GM15510 (cell line): ENCODE measurements around the gene ASTN2.

Experiments used
- POLR2A ChIP-seq: IDR thresholded peaks from 3 replicates; pipeline ENCODE4 v1.6.1; 2011; ENCODE audit warnings: borderline replicate concordance; ENCODE audit not compliant: insufficient read length; ENCODE audit errors: extremely low read depth

Gene ASTN2

GRCh38 chr9:117354997-117355396, 59.9 kb downstream of the ASTN2 start:
- no peak for TF ChIP-seq POLR2A

GRCh38 chr9:117354244-117354847, 60.5 kb downstream of the ASTN2 start:
- TF ChIP-seq POLR2A: no peak

- TF ChIP-seq POLR2A: no peak
Observed at GRCh38 chr9:117344892-117345660, 69.8 kb downstream of the ASTN2 start.

- no peak for TF ChIP-seq POLR2A
Observed at GRCh38 chr9:117343427-117343826, 71.4 kb downstream of the ASTN2 start.

GRCh38 chr9:117341151-117341550, 73.7 kb downstream of the ASTN2 start:
- TF ChIP-seq POLR2A: no peak

- no peak for TF ChIP-seq POLR2A
Observed at GRCh38 chr9:117340422-117340821, 74.4 kb downstream of the ASTN2 start.

- TF ChIP-seq POLR2A: no peak
Observed at GRCh38 chr9:117335837-117336433, 78.9 kb downstream of the ASTN2 start.

- TF ChIP-seq POLR2A: no peak
Observed at GRCh38 chr9:117334101-117334500, 80.8 kb downstream of the ASTN2 start.

- TF ChIP-seq POLR2A: no peak
Observed at GRCh38 chr9:117325831-117326230, 89.0 kb downstream of the ASTN2 start.

- no peak for TF ChIP-seq POLR2A
Observed at GRCh38 chr9:117325110-117325731, 89.6 kb downstream of the ASTN2 start.

GRCh38 chr9:117323390-117323789, 91.5 kb downstream of the ASTN2 start:
- no peak for TF ChIP-seq POLR2A

GRCh38 chr9:117317192-117317591, 97.7 kb downstream of the ASTN2 start:
- TF ChIP-seq POLR2A: no peak

GRCh38 chr9:117315236-117315635, 99.6 kb downstream of the ASTN2 start:
- no peak for TF ChIP-seq POLR2A

GRCh38 chr9:117313989-117314388, 100.9 kb downstream of the ASTN2 start:
- no peak for TF ChIP-seq POLR2A

- TF ChIP-seq POLR2A: no peak
Observed at GRCh38 chr9:117307701-117308100, 107.2 kb downstream of the ASTN2 start.
